ENCODE data around the gene MRPL46. TPM values are rescaled to one million over a fixed set of nuclear protein-coding genes. Genes with fewer than 3 reads are reported as not detected.
"Not testable (repeated sequence)": the region's sequence is repeated elsewhere in the genome, so short reads cannot be mapped to it uniquely, and the experiment has no call there.

The MRPL46 gene
- total and polyA plus RNA-seq, 7 donors: 47.3 to 207 (median 82.1) TPM

DNA sequence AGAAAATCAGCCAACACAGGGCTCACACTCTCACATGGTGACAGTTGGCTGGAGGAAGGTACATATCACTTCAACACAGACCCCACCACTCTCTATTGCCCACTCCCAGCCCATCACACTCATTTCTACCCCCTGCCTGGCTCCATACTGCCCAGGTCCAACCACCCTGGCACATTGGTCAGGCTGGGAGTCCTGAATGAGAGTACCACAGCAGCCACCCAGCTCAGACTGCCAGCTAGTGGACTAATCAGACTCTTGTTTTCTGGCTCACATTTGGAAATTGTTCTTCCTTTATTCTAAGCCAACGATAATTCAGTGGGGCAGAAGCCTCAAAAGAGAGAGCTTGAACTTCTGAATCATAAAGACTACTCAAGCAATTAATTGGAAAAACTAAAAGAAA lies 20.0 kb downstream of the MRPL46 start:
- TF ChIP-seq, protein P1, sequence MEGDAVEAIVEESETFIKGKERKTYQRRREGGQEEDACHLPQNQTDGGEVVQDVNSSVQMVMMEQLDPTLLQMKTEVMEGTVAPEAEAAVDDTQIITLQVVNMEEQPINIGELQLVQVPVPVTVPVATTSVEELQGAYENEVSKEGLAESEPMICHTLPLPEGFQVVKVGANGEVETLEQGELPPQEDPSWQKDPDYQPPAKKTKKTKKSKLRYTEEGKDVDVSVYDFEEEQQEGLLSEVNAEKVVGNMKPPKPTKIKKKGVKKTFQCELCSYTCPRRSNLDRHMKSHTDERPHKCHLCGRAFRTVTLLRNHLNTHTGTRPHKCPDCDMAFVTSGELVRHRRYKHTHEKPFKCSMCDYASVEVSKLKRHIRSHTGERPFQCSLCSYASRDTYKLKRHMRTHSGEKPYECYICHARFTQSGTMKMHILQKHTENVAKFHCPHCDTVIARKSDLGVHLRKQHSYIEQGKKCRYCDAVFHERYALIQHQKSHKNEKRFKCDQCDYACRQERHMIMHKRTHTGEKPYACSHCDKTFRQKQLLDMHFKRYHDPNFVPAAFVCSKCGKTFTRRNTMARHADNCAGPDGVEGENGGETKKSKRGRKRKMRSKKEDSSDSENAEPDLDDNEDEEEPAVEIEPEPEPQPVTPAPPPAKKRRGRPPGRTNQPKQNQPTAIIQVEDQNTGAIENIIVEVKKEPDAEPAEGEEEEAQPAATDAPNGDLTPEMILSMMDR (IDR thresholded peaks at IDR 0.05): no peak
- Histone ChIP-seq H3K36me3 (ENCODE audit: insufficient read depth in 1 of 2, low read depth in 1 of 2) (no peaks in the 10 kb centered on the region), H3K4me1 (no peaks in the 10 kb centered on the region), H3K27ac (no peak overlapping the region), H3K4me3 (no peak overlapping the region), H3K27me3 (ENCODE audit: insufficient read depth in 3 of 3, low read length in 2 of 3) (no peaks in the 10 kb centered on the region), H3K9me3 (peaks cover 5% of the 10 kb centered on the region)
- DNase-seq: no peak
- ATAC-seq: no peak
- WGBS, 3 donors: 42 to 59% (median 51%) methylated on average over 1 of the region's 1 CpG
- intact Hi-C loops (cut with DNase I): no loop called here

DNA sequence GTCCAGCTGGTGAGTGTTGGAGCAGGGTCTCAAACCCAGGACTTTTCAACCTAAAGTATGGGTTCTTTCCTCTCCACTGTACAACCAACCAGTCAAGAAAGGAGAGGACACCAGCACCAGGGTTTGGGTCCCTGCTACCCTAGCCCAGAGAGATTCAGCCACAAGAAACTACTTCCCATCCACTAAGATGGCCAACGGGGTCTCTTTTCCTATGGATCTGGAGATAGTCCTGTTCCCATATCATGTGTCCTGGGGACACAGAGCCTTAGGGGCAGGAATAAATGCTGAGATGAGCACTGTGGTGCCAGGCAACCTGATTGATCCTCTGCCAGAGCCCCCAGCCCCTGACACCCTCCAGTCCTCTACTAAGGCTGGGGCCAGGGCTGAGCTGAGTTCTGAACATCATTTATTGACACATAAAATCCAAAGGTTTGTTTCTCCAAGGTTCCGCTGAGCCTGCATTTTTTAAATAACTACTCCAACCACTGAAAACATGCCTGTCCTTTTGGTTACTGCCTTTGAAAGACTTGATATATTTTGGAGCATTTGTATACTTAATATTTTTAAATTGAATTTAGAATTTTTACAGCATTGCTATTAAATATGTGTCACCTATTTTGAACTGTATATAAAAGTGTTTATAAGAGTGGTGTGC lies 26.0 kb downstream of the MRPL46 start:
- no peak overlapping the region for H3K4me3 ChIP-seq
- intact Hi-C loops (cut with DNase I): no loop called here
- no peaks in the 10 kb centered on the region for H3K36me3 ChIP-seq (ENCODE audit: insufficient read depth in 1 of 2, low read depth in 1 of 2)
- peaks cover 5% of the 10 kb centered on the region for H3K9me3 ChIP-seq
- WGBS, 3 donors: 82 to 87% (median 85%) methylated on average over 2 of the region's 2 CpGs
- peaks cover 0 to 5% (median 3%) of the 10 kb centered on the region in 3 donors for H3K27me3 ChIP-seq (ENCODE audit: insufficient read depth in 3 of 3, low read length in 2 of 3)
- ATAC-seq: no peak
- no peaks in the 10 kb centered on the region for H3K4me1 ChIP-seq
- TF ChIP-seq, protein P1 (IDR thresholded peaks at IDR 0.05): no peak
- no peak for DNase-seq
- no peak overlapping the region for H3K27ac ChIP-seq

DNA sequence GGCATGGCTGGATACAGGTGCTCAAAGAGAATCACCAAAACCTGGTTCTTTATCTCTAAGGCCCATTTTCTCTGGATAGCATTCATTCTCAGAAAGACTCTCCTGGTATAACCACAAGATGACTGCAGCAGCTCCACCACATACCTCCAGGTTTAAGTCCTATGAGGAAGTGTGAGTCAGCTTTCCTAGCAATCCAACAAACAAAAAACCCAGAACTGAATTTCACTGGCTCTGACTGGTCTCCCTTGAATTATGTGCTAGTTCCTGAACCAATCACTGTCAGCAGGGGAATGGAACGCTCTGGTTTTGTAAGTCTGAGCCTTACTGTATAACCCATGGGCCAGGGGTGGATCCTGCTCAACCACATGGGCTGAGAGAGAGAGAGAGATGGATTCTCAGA lies 27.2 kb downstream of the MRPL46 start:
- no peak overlapping the region for H3K4me3 ChIP-seq
- ATAC-seq (no peak), DNase-seq (no peak)
- H3K36me3 ChIP-seq (ENCODE audit: insufficient read depth in 1 of 2, low read depth in 1 of 2): no peaks in the 10 kb centered on the region
- TF ChIP-seq, protein P1 (IDR thresholded peaks at IDR 0.05): no peak
- peaks cover 0 to 5% (median 3%) of the 10 kb centered on the region in 3 donors for H3K27me3 ChIP-seq (ENCODE audit: insufficient read depth in 3 of 3, low read length in 2 of 3)
- WGBS, 3 donors: 71 to 83% (median 80%) methylated on average over 1 of the region's 1 CpG
- H3K9me3 ChIP-seq: peaks cover 5% of the 10 kb centered on the region
- H3K27ac ChIP-seq: no peak overlapping the region
- intact Hi-C loops (cut with DNase I): no loop called here
- H3K4me1 ChIP-seq: no peaks in the 10 kb centered on the region

DNA sequence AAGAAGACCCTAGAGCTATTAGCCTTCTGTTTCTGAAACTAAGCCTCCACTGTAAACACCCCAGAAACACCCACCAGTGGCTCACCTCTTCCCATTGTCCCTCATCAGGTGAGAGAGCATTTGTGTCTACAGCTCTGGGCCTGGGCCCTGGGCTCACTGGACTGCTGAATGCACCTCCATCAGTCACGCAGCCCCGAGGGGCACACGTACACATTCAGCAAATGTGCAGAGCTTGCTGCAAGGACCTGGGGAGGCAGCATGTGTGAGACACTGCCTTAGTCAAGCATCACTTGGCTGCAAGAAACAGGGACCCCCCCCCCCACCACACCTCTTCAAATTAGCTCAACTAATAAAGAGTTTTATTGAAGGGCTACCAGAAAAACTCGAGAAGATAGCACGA lies 29.0 kb downstream of the MRPL46 start:
- Histone ChIP-seq H3K4me3 (no peak overlapping the region), H3K4me1 (no peaks in the 10 kb centered on the region), H3K27ac (no peak overlapping the region), H3K9me3 (no peaks in the 10 kb centered on the region), H3K36me3 (ENCODE audit: insufficient read depth in 1 of 2, low read depth in 1 of 2) (no peaks in the 10 kb centered on the region), H3K27me3 (ENCODE audit: insufficient read depth in 3 of 3, low read length in 2 of 3) (peaks cover 0 to 7% (median 5%) of the 10 kb centered on the region in 3 donors)
- 59 to 61% (median 61%) methylated on average over 5 of the region's 5 CpGs for WGBS, 3 donors
- intact Hi-C loops (cut with DNase I): loop anchor here in 1 of 2 donors (10.0 kb wide), 1 partner anchor 63 kb away; no protein-coding TSS in a partner anchor
- no peak for ATAC-seq
- DNase-seq: no peak
- TF ChIP-seq, protein P1 (IDR thresholded peaks at IDR 0.05): no peak

DNA sequence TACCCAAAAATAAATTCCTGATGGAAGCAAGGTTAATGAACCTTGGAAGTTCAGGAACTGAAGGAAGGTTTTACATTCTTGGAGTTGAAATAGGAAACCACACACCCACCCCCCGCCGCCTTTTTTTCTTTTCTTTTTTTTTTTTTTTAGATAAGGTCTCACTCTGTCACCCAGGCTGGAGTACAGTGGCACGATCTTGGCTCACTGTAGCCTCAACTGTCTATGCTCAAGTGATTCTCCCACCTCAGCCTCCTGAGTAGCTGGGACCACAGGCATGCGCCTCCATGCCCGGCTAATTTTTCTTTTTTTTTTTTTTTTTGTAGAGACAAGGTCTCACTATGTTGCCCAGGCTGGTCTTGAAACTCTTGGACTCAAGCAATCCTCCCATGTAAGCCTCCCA lies 33.1 kb downstream of the MRPL46 start:
- H3K27ac ChIP-seq; ATAC-seq; H3K4me1 ChIP-seq; H3K36me3 ChIP-seq (ENCODE audit: insufficient read depth in 1 of 2, low read depth in 1 of 2); H3K4me3 ChIP-seq; H3K9me3 ChIP-seq; DNase-seq; H3K27me3 ChIP-seq (ENCODE audit: insufficient read depth in 3 of 3, low read length in 2 of 3): not testable (repeated sequence)
- WGBS, 3 donors: 83 to 86% (median 83%) methylated on average over 5 of the region's 5 CpGs
- intact Hi-C loops (cut with DNase I): loop anchor here in 1 of 2 donors (10.0 kb wide), 1 partner anchor 59 kb away; no protein-coding TSS in a partner anchor
